ENCODE data around the gene TDRD1.

Gene TDRD1

GRCh38 chr10:114207349-114207748, 28.2 kb downstream of the TDRD1 start:
- no peak for TF ChIP-seq POLR2AphosphoS5 (IDR thresholded peaks at IDR 0.05; ENCODE audit: low read depth, low read length)
- TF ChIP-seq SIN3A (IDR thresholded peaks at IDR 0.05; ENCODE audit: borderline replicate concordance, insufficient read depth, low read length): no peak
- TF ChIP-seq FOXP2 (optimal IDR thresholded peaks at IDR 0.05; ENCODE audit: borderline replicate concordance, extremely low read depth, extremely low read length, insufficient read depth): no peak
- no peak for TF ChIP-seq TAF1 (IDR thresholded peaks at IDR 0.05; ENCODE audit: borderline replicate concordance, insufficient read depth, low read length)
- TF ChIP-seq REST (IDR thresholded peaks at IDR 0.05; ENCODE audit: insufficient read depth in 1 of 2, low read depth in 2 of 2, low read length in 2 of 2): no peak

GRCh38 chr10:114208351-114208750, 29.2 kb downstream of the TDRD1 start:
- TF ChIP-seq SIN3A (IDR thresholded peaks at IDR 0.05; ENCODE audit: borderline replicate concordance, insufficient read depth, low read length) (no peak), TAF1 (IDR thresholded peaks at IDR 0.05; ENCODE audit: borderline replicate concordance, insufficient read depth, low read length) (no peak), REST (IDR thresholded peaks at IDR 0.05; ENCODE audit: insufficient read depth in 1 of 2, low read depth in 2 of 2, low read length in 2 of 2) (no peak), FOXP2 (optimal IDR thresholded peaks at IDR 0.05; ENCODE audit: borderline replicate concordance, extremely low read depth, extremely low read length, insufficient read depth) (no peak), POLR2AphosphoS5 (IDR thresholded peaks at IDR 0.05; ENCODE audit: low read depth, low read length) (no peak)

- TF ChIP-seq REST (IDR thresholded peaks at IDR 0.05; ENCODE audit: insufficient read depth in 1 of 2, low read depth in 2 of 2, low read length in 2 of 2): no peak
- no peak for TF ChIP-seq FOXP2 (optimal IDR thresholded peaks at IDR 0.05; ENCODE audit: borderline replicate concordance, extremely low read depth, extremely low read length, insufficient read depth)
- no peak for TF ChIP-seq SIN3A (IDR thresholded peaks at IDR 0.05; ENCODE audit: borderline replicate concordance, insufficient read depth, low read length)
- TF ChIP-seq TAF1 (IDR thresholded peaks at IDR 0.05; ENCODE audit: borderline replicate concordance, insufficient read depth, low read length): no peak
- no peak for TF ChIP-seq POLR2AphosphoS5 (IDR thresholded peaks at IDR 0.05; ENCODE audit: low read depth, low read length)
Measured at GRCh38 chr10:114212153-114212552, 33.0 kb downstream of the TDRD1 start.

GRCh38 chr10:114215033-114215432, 35.9 kb downstream of the TDRD1 start:
- TF ChIP-seq TAF1 (IDR thresholded peaks at IDR 0.05; ENCODE audit: borderline replicate concordance, insufficient read depth, low read length) (no peak), REST (IDR thresholded peaks at IDR 0.05; ENCODE audit: insufficient read depth in 1 of 2, low read depth in 2 of 2, low read length in 2 of 2) (no peak), POLR2AphosphoS5 (IDR thresholded peaks at IDR 0.05; ENCODE audit: low read depth, low read length) (no peak), FOXP2 (optimal IDR thresholded peaks at IDR 0.05; ENCODE audit: borderline replicate concordance, extremely low read depth, extremely low read length, insufficient read depth) (no peak), SIN3A (IDR thresholded peaks at IDR 0.05; ENCODE audit: borderline replicate concordance, insufficient read depth, low read length) (no peak)

GRCh38 chr10:114220281-114220680, 41.1 kb downstream of the TDRD1 start:
- no peak for TF ChIP-seq FOXP2 (optimal IDR thresholded peaks at IDR 0.05; ENCODE audit: borderline replicate concordance, extremely low read depth, extremely low read length, insufficient read depth)
- TF ChIP-seq TAF1 (IDR thresholded peaks at IDR 0.05; ENCODE audit: borderline replicate concordance, insufficient read depth, low read length): no peak
- TF ChIP-seq REST (IDR thresholded peaks at IDR 0.05; ENCODE audit: insufficient read depth in 1 of 2, low read depth in 2 of 2, low read length in 2 of 2): no peak
- no peak for TF ChIP-seq POLR2AphosphoS5 (IDR thresholded peaks at IDR 0.05; ENCODE audit: low read depth, low read length)

Measured in PFSK-1 (cell line).